ENCODE measurements around the gene OR2J3.
"Not testable (repeated sequence)": the region's sequence is repeated elsewhere in the genome, so short reads cannot be mapped to it uniquely, and the experiment has no call there.

GRCh38 chr6:29114964-29115363 lies 7.1 kb downstream of the OR2J3 start:
- TF ChIP-seq CTCF (IDR thresholded peaks at IDR 0.05; ENCODE audit: low read length); EZH2 (optimal IDR thresholded peaks at IDR 0.05; ENCODE audit: low read depth, low read length); EZH2phosphoT487 (IDR thresholded peaks at IDR 0.05; ENCODE audit: low read length): not testable (repeated sequence)
